ENCODE data around the gene FOXP3.

FOXP3 gene

DNA sequence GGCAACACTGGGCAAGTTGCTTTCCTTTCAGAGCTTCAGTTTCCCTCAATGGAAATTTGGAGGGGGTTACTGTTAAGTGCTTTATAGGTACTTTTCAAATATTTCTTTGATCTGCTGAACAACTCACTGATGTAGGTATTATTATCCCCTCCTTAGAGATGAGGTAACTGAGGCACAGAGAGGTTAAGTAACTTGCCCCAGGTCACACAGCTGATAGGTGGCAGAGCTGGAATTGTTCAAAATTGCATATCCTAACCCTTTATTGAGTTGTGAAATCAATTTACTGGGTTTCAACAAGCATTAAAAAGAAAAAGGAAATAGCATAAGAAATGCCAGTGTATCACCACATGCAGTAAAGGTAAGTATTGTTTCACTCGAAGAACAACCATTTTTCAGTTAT lies 11.7 kb upstream of the FOXP3 start:
- DNase-seq (ENCODE audit: low read depth) = no peak
- H3K4me3 ChIP-seq (ENCODE audit: control insufficient read depth, low read depth, low read length) = no peak overlapping the region
- TF ChIP-seq, protein P1, sequence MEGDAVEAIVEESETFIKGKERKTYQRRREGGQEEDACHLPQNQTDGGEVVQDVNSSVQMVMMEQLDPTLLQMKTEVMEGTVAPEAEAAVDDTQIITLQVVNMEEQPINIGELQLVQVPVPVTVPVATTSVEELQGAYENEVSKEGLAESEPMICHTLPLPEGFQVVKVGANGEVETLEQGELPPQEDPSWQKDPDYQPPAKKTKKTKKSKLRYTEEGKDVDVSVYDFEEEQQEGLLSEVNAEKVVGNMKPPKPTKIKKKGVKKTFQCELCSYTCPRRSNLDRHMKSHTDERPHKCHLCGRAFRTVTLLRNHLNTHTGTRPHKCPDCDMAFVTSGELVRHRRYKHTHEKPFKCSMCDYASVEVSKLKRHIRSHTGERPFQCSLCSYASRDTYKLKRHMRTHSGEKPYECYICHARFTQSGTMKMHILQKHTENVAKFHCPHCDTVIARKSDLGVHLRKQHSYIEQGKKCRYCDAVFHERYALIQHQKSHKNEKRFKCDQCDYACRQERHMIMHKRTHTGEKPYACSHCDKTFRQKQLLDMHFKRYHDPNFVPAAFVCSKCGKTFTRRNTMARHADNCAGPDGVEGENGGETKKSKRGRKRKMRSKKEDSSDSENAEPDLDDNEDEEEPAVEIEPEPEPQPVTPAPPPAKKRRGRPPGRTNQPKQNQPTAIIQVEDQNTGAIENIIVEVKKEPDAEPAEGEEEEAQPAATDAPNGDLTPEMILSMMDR (conservative IDR thresholded peaks at IDR 0.05; ENCODE audit: control insufficient read depth, insufficient read depth, low read depth, low read length) = no peak

- DNase-seq (ENCODE audit: low read depth) = no peak
- TF ChIP-seq, protein P1 (conservative IDR thresholded peaks at IDR 0.05; ENCODE audit: control insufficient read depth, insufficient read depth, low read depth, low read length) = no peak
- no peak overlapping the region for H3K4me3 ChIP-seq (ENCODE audit: control insufficient read depth, low read depth, low read length)
Observed at GRCh38 chrX:49273181-49273727, 8.7 kb upstream of the FOXP3 start.

DNA sequence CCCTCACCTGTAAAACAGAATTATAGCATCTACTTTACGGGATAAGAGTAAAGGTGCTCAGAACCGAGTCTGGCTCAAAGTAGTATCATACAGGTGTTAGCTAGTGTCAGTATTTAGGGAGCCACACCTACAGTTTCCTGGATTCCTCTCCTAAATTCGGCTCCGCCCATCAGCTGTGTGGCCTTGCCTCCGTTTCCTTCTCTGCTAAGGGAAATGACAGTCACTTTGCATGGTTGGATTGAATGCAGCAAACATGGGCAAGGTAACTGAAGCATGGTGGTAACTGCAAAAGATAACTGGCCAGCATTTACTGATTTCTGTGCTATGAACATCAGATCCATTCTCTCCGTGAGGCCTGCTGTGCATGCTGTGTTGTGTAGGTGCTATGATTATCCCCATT lies 7.9 kb upstream of the FOXP3 start:
- no peak overlapping the region for H3K4me3 ChIP-seq (ENCODE audit: control insufficient read depth, low read depth, low read length)
- no peak for DNase-seq (ENCODE audit: low read depth)
- TF ChIP-seq, protein P1 (conservative IDR thresholded peaks at IDR 0.05; ENCODE audit: control insufficient read depth, insufficient read depth, low read depth, low read length) = no peak

DNA sequence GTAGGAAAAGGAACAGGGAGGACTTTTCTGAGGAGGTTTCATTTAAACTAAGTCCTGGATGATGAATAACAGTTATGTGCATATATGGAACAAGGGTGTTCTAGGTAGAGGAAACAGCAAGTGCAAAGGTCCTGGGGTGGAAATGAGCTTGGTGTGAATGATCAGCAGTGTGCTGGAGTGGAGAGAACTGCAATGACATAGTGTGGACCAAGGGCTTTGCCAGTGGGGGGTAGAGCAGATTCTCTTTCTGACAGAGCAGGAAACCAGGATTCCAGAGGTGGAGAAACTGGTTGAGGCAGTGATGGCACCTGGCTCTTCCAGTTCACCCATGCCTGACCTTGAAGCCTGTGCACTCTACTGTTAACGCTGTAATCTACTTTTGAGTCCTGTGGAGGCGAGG lies 6.8 kb upstream of the FOXP3 start:
- TF ChIP-seq, protein P1 (conservative IDR thresholded peaks at IDR 0.05; ENCODE audit: control insufficient read depth, insufficient read depth, low read depth, low read length) = no peak

DNA sequence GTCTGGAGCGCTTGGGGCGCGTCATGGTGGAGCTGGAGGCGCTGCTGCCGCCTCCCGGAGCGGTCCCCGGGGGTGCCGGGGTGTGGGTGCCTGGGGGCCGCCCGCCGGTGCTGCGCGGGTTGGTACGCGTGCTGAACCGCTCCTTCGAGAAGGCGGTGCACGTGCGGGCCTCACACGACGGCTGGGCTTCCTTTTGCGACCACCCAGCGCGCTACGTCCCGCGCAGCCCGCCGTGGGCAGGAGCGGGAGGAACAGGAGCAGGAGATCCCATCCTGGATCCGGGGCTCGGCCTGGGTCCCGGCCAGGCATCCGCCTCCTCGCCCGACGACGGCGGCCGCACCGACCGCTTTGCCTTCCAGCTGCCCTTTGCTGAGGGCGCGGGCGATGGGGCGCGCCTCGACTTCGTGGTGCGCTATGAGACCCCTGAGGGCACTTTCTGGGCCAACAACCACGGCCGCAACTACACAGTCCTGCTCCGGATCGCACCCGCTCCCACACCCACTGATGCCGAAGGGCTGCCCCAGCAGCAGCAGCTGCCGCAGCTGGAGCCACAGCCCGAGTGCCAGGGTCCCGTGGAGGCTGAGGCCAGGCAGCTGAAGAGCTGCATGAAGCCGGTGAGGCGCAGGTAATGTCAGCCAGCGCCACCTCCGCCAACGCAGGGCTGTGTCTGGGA lies 5.9 kb upstream of the FOXP3 start:
- peak overlapping the region; percentile 44 for H3K4me3 ChIP-seq (ENCODE audit: control insufficient read depth, low read depth, low read length)
- no peak for DNase-seq (ENCODE audit: low read depth)
- TF ChIP-seq, protein P1 (conservative IDR thresholded peaks at IDR 0.05; ENCODE audit: control insufficient read depth, insufficient read depth, low read depth, low read length) = no peak

More for the DNA sequence above, 6.8 kb upstream of the FOXP3 start:
- H3K4me3 ChIP-seq (ENCODE audit: control insufficient read depth, low read depth, low read length) = no peak overlapping the region
- no peak for DNase-seq (ENCODE audit: low read depth)

DNA sequence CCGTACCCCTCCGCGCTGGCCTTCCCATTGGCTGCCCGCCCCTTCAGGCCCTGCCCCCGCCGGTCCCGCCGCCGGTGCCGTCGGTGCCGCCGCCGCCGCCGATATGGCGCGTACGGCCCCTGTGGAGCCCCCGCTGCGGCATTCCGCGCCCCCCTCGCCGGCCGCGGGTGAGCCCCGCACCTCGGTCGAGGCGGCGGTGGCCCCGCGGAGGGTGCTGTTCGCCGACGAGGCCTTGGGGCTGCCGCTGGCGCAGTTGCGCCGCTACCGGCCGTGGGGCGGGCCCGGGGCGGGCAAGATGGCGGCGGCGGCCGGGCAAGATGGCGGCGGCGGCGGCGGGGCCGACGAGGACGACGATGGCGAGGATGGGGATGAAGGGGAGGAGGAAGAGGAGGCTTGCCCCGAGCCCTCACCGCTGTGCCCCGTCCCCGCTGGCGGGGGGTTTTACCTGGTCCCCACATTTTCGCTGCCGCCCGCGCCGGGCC lies 5.3 kb upstream of the FOXP3 start, which contains the start of gene PPP1R3F:
Gene PPP1R3F (plus strand): TSS at position 27 of the 482 bp plus-strand sequence. CDS start 77 bp downstream, at position 104.
- DNase-seq (ENCODE audit: low read depth) = no peak
- TF ChIP-seq, protein P1 (conservative IDR thresholded peaks at IDR 0.05; ENCODE audit: control insufficient read depth, insufficient read depth, low read depth, low read length) = no peak
- peak within 1 kb of the TSS; percentile 68 for H3K4me3 ChIP-seq (ENCODE audit: control insufficient read depth, low read depth, low read length)
